HuH-7.5 (cell line): Measurements from ENCODE around the gene ERGIC1.

Experiments used
- DNase-seq: peaks from one replicate; pipeline ENCODE4 v3.0.0; 2011; ENCODE audit warnings: low spot score

The ERGIC1 gene

GRCh38 chr5:172866378-172866777 lies 32.3 kb downstream of the ERGIC1 start:
- no peak for DNase-seq

GRCh38 chr5:172866802-172867748 lies 33.0 kb downstream of the ERGIC1 start:
- DNase-seq = no peak

DNA sequence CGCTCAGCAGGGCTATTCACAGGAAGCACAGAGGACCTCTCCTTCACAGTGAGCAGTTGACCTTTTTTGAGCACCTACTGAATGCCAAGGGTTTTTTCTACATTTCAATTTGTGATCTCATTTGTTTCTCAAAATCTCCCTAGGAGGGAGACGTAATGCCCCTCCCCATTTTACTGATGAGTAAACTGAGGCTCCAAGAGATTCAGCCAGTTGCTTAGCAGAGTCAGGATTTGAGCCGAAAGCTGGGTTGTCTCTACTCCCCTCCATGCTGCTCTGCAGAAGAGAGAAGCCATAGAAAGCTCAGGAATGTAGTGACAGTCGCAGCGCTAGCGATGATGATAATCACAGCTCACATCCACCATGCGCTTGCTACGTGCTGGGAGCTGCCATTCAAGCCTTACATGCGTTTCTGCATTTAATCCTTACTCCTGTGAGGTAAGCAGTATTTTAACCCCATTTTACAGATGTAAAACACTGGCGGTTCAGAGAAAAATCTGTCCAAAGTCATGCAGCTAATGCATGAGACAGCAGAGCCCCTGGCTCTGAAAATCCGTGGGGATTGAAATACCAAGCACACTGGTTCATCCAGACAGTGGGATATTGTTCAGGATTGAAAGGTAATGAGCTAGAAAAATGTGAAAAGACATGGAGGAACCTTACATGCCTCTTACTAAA lies 33.8 kb downstream of the ERGIC1 start:
- no peak for DNase-seq

DNA sequence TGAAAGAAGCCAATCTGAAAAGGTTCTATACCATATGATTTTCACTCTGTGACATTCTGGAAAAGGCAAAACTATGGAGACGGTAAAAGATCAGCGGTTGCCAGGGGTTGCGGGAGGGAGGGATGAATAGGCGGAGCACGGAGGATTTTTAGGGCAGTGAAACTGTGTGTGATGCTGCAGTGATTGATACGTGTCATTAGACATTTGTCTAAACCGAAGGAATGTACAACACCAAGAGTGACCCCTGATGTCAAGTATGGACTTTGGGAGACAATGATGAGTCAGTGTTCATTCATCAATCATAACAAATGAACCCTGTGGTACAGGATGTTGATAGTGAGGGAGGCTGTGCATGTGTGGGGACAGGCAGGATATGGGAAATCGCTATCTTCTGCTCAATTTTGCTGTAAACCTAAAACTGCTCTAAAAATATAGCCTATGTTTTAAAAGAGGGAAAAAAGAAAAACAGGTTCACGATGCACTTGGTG lies 34.4 kb downstream of the ERGIC1 start:
- DNase-seq = no peak

DNA sequence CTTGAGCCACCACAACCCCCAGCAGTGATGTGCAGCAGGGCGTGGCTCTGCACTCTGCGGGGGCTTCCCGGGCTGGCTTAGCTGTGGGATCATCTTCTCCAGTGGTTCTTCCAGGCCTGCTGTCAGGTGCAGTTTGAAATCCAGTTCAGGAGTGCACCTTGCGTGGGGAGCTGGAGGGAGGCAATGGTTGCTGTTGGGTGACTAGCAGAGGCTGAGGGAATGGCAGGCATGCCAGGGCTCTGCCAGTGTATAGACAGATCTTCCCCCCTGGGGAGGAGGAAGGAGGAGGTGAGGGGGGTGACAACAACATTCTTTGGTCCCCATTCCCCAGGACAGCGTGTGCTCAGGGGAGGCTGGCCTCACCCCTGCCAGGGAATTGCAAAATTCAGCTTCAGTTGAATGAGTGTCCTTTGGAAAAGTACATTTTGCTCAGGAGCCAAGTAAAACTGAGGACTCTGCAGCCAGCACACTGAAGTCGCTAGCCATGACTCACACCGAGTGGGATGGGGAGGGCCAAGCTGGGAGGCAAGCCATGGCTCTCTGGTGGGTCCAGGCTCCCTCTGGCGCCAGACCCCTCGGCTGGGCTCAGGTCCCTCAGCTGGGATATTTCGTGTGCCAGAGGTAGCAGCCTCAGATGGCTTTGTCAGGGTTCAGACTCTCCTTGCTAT lies 35.0 kb downstream of the ERGIC1 start:
- no peak for DNase-seq

DNA sequence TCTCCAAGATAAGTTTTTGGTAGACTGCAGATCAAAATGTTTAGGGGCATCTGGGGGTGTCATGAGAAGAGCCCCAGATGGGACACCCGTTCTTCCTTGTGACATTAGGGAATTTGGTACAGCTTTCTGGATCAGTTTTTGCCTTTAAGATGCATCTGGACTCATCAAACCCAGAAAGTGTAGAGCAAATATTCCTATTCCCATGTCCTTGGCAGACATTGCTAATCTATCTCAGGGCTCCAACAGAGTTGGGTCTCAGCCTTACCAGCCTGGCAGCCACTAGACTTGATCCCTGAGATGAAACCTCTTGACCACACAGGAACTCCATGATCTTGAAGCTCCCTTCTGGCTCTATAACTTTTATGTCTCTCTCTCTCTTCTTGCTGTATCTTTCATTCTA lies 35.6 kb downstream of the ERGIC1 start:
- DNase-seq = no peak

- DNase-seq = no peak
Measured at GRCh38 chr5:172870291-172870714, 36.3 kb downstream of the ERGIC1 start.

GRCh38 chr5:172870715-172871461 lies 36.8 kb downstream of the ERGIC1 start:
- DNase-seq = no peak

- no peak for DNase-seq
Measured at GRCh38 chr5:172871536-172871935, 37.5 kb downstream of the ERGIC1 start.

DNA sequence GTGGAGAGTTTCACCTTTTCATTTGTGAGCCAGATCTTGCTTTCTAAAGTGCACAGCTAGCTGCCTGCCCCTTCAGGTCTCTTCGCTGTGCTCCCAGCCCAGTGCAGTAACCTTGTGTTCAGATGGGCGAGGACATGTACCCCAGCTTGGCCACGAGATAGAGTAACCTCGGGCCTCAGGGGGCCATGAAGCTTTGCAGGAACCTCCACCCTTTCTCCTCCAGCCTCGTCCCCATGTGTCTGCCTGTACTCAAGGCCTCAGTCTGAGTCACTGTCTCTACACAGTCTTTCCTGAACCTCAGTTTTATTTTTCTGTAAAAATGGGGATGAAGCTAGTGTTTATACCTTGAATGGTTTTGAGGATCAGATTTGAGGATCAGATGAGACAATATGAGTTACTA lies 37.9 kb downstream of the ERGIC1 start:
- no peak for DNase-seq

- DNase-seq = no peak
Measured at GRCh38 chr5:172872997-172873491, 39.0 kb downstream of the ERGIC1 start.

- no peak for DNase-seq
Measured at GRCh38 chr5:172873513-172873912, 39.5 kb downstream of the ERGIC1 start.

DNA sequence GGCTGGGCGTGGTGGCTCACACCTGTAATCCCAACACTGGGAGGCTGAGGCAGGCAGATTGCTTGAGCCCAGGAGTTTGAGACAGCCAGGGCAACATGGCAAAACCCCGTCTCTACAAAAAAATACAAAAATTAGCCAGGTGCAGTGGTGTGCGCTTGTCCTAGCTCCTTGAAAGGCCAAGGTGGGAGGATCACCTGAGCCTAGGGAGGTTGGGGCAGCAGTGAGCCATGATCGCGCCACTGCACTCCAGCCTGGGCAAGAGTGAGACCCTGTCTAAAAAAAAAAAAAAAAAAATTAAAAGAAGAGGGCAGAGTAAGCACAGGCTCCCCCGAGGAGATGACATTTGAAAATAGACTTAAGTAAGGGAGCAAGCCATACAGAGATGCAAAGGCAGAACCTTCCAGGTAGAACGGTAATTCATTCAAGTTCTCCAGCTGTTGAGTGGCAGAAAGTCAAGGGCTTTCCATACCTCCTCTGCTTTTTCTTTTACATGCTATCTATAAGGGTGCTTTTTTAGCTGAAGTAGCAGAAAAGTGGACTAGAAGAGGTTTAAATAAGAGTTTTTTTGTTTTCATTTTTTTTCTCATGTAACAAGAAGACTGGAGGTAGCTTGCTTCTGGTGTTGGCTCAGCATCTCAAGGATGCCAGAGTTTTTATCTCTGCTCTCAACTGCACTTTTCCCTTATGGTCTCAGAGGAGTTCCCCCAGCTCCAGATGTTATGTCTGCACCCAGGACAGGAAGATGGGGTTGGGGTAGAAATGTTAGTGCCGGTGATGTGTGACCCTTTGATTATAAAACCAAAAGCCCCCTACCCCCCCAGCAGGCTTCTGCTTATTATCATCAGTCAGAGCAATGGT lies 40.8 kb downstream of the ERGIC1 start:
- DNase-seq = no peak

- DNase-seq = no peak
Measured at GRCh38 chr5:172875505-172876279, 41.6 kb downstream of the ERGIC1 start.

GRCh38 chr5:172876578-172876977 lies 42.5 kb downstream of the ERGIC1 start:
- no peak for DNase-seq

DNA sequence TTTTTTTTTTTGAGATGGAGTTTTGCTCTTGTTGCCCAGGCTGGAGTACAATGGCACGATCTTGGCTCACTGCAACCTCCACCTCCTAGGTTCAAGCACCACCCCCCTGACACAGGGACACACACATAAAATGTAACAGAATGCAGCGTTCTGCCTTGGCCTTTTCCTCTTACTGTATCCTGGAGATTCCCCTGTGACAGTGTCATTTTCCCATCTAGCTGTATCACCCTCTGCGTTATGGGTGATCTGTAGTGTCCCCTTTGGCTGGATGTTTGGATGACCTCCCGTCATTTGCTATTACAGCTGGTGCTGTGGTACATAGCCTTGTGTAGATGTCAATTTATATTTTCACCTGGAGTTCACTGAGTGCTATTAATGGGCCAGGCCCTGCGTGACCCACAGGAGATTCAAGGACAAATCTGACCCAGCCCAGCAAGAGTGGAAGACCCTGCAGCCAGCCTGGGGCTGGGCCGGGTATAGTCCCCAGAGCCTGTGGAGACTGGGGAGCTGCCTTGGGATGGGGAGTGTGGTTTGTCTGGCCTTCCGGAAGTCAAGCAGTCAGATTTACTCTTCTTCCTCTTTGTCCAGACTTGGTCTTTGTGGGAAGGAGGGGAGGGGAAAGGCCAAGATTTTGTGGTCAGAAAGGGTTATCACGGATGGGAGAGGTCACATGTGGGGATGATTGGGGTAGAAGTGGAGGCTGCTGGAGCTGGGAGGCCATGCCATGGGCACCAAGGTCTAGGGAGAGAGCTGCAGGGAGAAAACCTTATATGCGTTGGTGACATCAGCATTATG lies 43.6 kb downstream of the ERGIC1 start:
- no peak for DNase-seq

- DNase-seq = no peak
Measured at GRCh38 chr5:172878585-172878932, 44.5 kb downstream of the ERGIC1 start.

- DNase-seq = no peak
Measured at GRCh38 chr5:172878933-172879752, 45.1 kb downstream of the ERGIC1 start.
